HepG2 (cell line): ENCODE measurements around the gene TRIM54. TPM values are rescaled to one million over a fixed set of nuclear protein-coding genes. Genes with fewer than 3 reads are reported as not detected.

Experiments used
- HNRNPLL ChIP-seq: fragments of 200-400 bp; formaldehyde crosslinking; IDR thresholded peaks from 2 replicates; pipeline ENCODE4 v1.6.1; 2017; ENCODE audit warnings: mild to moderate bottlenecking, low read depth, low read length; ENCODE audit not compliant: poor library complexity, severe bottlenecking
- SP140L ChIP-seq: sonication (generic); formaldehyde crosslinking; IDR thresholded peaks from 2 replicates; pipeline ENCODE4 v1.4.0; 2020; ENCODE audit warnings: missing genetic modification reagents, borderline replicate concordance
- SRY ChIP-seq: sonication (generic); formaldehyde crosslinking; IDR thresholded peaks from 2 replicates; pipeline ENCODE4 v1.8.0; 2022; ENCODE audit warnings: mild to moderate bottlenecking, missing genetic modification reagents
- TAF15 ChIP-seq: fragments of 200-400 bp; formaldehyde crosslinking; IDR thresholded peaks from one replicate; pipeline ENCODE4 v1.6.1; 2018; ENCODE audit warnings: mild to moderate bottlenecking, low read depth, low read length; ENCODE audit not compliant: poor library complexity, severe bottlenecking
- ZKSCAN8 ChIP-seq: IDR thresholded peaks from 2 replicates; pipeline ENCODE4 v1.6.1; 2016; ENCODE audit warnings: borderline replicate concordance, missing genetic modification reagents, missing compliant biosample characterization
- ZNF431 ChIP-seq: sonication (generic); formaldehyde crosslinking; IDR thresholded peaks from 2 replicates; pipeline ENCODE4 v1.9.0; 2022; ENCODE audit warnings: missing genetic modification reagents, low read depth, mild to moderate bottlenecking, borderline replicate concordance
- ZNF543 ChIP-seq: sonication (generic); formaldehyde crosslinking; IDR thresholded peaks from 2 replicates; pipeline ENCODE4 v1.4.0; 2020; ENCODE audit warnings: mild to moderate bottlenecking, missing genetic modification reagents
- polyA plus RNA-seq, 8 experiments: library from polyadenylated mRNA; depleted of rRNA in 3 of 8; stranded (reverse) in 7 of 8; unstranded in 1 of 8; fragments of >200 nt; fragmentation: Illumina TruSeq in 4 of 8; extraction: Trizol in 4 of 8; gene quantifications; 2 replicates each; pipeline versions ENCODE4 v1.2.1 to v1.2.3, GENCODE V29; 2011 to 2016; ENCODE audit warnings: low read depth in 4 of 8, missing spikeins in 1 of 8, mixed read lengths in 1 of 8; ENCODE audit not compliant: insufficient read depth in 1 of 8
- total RNA-seq, 5 experiments: library from RNA; depleted of rRNA; stranded (reverse); fragments of >200 nt; fragmentation: Illumina TruSeq; extraction: Trizol; gene quantifications; 2 replicates each; pipeline ENCODE4 v1.2.3, GENCODE V29; 2016; ENCODE audit warnings: low read depth in 1 of 5
- TF ChIP-seq, protein P1 (sequence below): sonication (generic); formaldehyde crosslinking; IDR thresholded peaks from 2 replicates; pipeline ENCODE4 v1.5.1; 2020; ENCODE audit warnings: missing genetic modification reagents, mild to moderate bottlenecking, borderline replicate concordance
- TF ChIP-seq, protein P2 (sequence below): sonication (generic); formaldehyde crosslinking; IDR thresholded peaks from 2 replicates; pipeline ENCODE4 v1.4.0; 2020; ENCODE audit warnings: missing genetic modification reagents
- TF ChIP-seq, protein P3 (sequence below): sonication (generic); formaldehyde crosslinking; conservative IDR thresholded peaks from 2 replicates; pipeline ENCODE4 v1.8.0; 2022; ENCODE audit warnings: mild to moderate bottlenecking, moderate library complexity, missing genetic modification reagents
- TF ChIP-seq, protein P4 (sequence below): sonication (generic); formaldehyde crosslinking; IDR thresholded peaks from 2 replicates; pipeline ENCODE4 v1.4.0; 2020; ENCODE audit warnings: mild to moderate bottlenecking, missing genetic modification reagents

TRIM54 gene
- total and polyA plus RNA-seq, 2 of the 13 experiments (the other 11 are each of a cell fraction or from before 2014, with no cell fraction given) = 0.07 to 0.13 TPM

DNA sequence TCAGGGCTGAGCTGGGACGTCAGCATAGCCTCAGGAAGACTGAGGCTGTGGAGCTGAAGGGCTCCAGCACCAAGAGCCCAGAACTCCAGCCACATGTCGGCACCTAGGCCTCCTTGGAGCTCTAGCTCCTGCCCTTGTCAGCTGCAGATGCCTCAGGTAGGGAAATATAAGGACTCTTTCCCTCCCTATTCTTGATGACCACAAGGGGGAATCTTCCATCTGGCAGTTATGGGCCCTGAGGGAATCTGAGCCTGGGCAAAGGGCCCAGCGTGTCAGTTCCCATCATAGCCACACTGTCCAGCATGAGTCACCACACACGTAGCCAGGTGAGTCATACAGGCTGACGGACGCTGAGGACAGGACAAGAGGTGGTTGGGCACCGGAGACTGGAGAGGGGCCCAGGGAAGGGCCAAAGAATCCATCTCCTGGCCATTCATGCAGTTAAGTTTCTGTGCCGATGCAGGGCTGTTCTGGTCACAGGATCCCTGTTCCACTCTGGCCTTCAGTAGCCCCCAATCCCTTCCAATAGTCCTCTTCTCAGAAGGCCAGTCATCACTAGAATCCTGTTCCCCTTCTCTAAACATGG lies 38.8 kb downstream of the TRIM54 start (continued):
- no peak for TF ChIP-seq ZNF543 (CRISPR knock-in tag)
- TF ChIP-seq, protein P1, sequence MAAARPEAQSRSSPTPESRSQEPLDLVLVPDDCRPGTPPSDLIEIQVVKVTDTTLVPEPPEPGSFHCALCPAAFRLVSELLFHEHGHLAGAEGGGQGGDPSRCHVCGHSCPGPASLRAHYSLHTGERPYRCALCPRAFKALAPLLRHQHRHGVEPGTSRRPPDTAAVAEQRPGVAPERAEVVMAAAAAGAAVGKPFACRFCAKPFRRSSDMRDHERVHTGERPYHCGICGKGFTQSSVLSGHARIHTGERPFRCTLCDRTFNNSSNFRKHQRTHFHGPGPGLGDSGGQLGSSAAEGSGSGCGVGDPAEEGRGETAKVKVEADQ (CRISPR knock-in tag) = peak; percentile 78; the same call in 1 of the 2 replicates
- peak; percentile 60; the same call in 1 of the 2 replicates for TF ChIP-seq ZNF431
- TF ChIP-seq, protein P2, sequence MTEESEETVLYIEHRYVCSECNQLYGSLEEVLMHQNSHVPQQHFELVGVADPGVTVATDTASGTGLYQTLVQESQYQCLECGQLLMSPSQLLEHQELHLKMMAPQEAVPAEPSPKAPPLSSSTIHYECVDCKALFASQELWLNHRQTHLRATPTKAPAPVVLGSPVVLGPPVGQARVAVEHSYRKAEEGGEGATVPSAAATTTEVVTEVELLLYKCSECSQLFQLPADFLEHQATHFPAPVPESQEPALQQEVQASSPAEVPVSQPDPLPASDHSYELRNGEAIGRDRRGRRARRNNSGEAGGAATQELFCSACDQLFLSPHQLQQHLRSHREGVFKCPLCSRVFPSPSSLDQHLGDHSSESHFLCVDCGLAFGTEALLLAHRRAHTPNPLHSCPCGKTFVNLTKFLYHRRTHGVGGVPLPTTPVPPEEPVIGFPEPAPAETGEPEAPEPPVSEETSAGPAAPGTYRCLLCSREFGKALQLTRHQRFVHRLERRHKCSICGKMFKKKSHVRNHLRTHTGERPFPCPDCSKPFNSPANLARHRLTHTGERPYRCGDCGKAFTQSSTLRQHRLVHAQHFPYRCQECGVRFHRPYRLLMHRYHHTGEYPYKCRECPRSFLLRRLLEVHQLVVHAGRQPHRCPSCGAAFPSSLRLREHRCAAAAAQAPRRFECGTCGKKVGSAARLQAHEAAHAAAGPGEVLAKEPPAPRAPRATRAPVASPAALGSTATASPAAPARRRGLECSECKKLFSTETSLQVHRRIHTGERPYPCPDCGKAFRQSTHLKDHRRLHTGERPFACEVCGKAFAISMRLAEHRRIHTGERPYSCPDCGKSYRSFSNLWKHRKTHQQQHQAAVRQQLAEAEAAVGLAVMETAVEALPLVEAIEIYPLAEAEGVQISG (CRISPR knock-in tag) = peak; percentile 80; the same call in 1 of the 2 replicates
- peak; percentile 77; the same call in 1 of the 2 replicates for TF ChIP-seq ZKSCAN8 (CRISPR knock-in tag)
- 0 out of 2 replicates have a peak, but pooled peaks have one; percentile 60 for TF ChIP-seq SRY (CRISPR knock-in tag)
- TF ChIP-seq, protein P3, sequence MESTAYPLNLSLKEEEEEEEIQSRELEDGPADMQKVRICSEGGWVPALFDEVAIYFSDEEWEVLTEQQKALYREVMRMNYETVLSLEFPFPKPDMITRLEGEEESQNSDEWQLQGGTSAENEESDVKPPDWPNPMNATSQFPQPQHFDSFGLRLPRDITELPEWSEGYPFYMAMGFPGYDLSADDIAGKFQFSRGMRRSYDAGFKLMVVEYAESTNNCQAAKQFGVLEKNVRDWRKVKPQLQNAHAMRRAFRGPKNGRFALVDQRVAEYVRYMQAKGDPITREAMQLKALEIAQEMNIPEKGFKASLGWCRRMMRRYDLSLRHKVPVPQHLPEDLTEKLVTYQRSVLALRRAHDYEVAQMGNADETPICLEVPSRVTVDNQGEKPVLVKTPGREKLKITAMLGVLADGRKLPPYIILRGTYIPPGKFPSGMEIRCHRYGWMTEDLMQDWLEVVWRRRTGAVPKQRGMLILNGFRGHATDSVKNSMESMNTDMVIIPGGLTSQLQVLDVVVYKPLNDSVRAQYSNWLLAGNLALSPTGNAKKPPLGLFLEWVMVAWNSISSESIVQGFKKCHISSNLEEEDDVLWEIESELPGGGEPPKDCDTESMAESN (CRISPR knock-in tag) = peak; percentile 93
- no peak for TF ChIP-seq TAF15
- 0 out of 2 replicates have a peak, but pooled peaks have one; percentile 13 for TF ChIP-seq SP140L (CRISPR knock-in tag)
- TF ChIP-seq, protein P4, sequence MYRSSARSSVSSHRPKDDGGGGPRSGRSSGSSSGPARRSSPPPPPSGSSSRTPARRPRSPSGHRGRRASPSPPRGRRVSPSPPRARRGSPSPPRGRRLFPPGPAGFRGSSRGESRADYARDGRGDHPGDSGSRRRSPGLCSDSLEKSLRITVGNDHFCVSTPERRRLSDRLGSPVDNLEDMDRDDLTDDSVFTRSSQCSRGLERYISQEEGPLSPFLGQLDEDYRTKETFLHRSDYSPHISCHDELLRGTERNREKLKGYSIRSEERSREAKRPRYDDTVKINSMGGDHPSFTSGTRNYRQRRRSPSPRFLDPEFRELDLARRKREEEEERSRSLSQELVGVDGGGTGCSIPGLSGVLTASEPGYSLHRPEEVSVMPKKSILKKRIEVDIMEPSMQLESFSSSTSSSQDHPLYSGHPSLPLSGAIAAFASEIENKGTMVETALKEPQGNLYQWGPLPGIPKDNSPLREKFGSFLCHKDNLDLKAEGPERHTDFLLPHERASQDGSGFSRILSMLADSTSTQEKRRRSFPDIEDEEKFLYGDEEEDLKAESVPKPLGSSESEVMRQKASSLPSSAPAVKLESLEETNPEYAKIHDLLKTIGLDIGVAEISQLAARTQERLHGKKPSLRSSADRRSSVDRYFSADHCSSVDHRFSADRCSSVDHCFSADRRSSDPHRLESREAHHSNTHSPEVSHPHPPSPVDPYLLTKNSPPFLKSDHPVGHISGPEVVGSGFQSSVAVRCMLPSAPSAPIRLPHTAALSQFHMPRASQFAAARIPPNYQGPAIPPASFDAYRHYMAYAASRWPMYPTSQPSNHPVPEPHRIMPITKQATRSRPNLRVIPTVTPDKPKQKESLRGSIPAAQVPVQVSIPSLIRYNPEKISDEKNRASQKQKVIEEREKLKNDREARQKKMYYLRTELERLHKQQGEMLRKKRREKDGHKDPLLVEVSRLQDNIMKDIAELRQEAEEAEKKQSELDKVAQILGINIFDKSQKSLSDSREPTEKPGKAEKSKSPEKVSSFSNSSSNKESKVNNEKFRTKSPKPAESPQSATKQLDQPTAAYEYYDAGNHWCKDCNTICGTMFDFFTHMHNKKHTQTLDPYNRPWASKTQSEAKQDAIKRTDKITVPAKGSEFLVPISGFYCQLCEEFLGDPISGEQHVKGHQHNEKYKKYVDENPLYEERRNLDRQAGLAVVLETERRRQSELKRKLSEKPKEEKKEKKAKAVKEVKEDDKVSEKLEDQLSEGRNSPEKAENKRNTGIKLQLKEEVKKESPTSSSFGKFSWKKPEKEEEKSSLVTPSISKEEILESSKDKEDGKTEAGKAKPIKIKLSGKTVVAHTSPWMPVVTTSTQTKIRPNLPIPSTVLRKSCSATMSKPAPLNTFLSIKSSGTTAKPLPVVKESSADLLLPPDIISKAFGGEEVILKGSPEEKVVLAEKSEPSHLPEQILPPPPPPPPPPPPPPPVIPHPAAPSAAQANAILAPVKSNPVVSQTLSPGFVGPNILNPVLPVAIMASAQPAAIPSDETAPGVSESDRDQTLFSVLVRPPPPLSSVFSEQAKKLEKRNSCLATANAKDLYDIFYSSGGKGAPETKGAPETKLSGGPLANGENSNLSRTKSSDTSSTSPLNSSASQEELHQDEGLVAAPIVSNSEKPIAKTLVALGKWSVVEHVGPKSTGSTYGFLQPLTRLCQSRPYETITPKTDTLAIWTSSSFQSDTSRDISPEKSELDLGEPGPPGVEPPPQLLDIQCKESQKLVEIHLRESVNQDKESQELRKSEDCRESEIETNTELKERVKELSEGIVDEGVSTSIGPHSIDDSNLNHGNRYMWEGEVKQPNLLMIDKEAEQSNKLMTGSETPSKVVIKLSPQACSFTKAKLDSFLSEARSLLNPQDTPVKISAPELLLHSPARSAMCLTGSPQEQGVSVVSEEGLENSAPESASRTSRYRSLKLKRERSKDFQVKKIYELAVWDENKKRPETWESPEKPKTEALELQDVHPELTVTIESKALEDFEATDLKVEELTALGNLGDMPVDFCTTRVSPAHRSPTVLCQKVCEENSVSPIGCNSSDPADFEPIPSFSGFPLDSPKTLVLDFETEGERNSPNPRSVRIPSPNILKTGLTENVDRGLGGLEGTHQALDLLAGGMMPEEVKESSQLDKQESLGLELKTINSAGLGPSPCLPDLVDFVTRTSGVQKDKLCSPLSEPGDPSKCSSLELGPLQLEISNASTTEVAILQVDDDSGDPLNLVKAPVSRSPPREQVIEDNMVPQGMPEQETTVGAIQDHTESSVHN = no peak
- TF ChIP-seq HNRNPLL = no peak
